GM18520 (cell line): ENCODE results near the gene KSR2.
A peak's percentile ranks its signal among the peaks of the same experiment; 100 is the strongest.

Experiments used
- ATAC-seq: cut with Tn5 transposase; IDR thresholded peaks from one replicate; pipeline ENCODE4 v1.9.1; 2021; ENCODE audit not compliant: unreplicated experiment

Gene KSR2

GRCh38 chr12:117587631-117588287, 381.0 kb downstream of the KSR2 start:
- ATAC-seq: no peak

DNA sequence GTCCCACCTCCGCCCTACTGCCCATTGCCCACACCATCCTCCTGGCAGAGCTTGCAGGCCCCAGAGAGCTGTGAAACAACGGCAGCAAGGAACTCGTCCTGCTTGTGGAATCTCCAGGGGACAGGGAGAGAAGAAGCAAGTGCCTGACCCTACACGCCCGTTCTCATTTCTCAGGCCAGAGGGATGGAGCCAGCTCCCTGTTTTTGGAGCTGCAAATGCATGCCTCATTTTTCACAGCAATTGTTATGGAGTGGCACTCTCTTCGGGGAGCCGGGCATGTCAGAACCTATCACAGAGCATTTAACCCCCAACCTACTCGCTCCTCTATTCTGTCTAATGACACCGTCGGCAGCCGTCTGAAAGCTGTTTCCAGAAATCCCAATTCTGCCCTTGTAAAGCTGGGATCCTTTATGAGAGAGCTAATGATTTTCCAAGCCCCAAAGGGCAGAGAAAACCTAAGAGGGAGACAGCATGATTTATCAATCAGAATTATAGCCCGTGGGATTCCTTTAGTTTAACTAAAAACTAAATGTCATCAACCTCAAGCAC, 385.0 kb downstream of the KSR2 start:
- no peak for ATAC-seq

- no peak for ATAC-seq
Measured at GRCh38 chr12:117583092-117583491, 385.7 kb downstream of the KSR2 start.

GRCh38 chr12:117582135-117582784, 386.5 kb downstream of the KSR2 start:
- ATAC-seq: no peak

GRCh38 chr12:117580718-117581062, 388.1 kb downstream of the KSR2 start:
- no peak for ATAC-seq

- ATAC-seq: no peak
Measured at GRCh38 chr12:117580015-117580717, 388.6 kb downstream of the KSR2 start.

DNA sequence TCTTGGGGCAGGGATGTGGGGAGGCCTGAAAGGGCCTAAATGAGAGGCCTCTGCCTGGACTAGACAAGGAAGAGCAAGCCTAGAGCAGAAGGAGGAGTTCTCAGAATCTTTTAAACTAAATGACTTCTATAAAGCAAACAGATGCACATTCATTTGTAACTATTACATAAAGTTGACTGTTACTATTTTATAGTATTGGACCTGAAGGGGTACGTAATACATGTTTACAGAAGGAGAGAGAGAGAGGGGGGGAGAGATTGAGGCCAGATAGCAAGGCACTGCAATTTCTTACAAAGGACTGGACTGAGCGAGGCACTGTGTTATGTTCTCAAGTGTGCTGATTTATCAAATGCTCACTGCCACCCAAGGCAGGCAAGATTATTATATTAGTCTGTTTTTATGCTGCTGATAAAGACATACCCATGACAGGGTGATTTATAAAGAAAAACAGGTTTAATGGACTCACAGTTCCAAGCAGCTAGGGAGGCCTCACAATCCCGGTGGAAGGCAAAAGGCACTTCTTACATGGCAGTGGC, 391.6 kb downstream of the KSR2 start:
- no peak for ATAC-seq

- no peak for ATAC-seq
Measured at GRCh38 chr12:117576053-117576452, 392.7 kb downstream of the KSR2 start.

GRCh38 chr12:117574655-117575054, 394.1 kb downstream of the KSR2 start:
- ATAC-seq: no peak

DNA sequence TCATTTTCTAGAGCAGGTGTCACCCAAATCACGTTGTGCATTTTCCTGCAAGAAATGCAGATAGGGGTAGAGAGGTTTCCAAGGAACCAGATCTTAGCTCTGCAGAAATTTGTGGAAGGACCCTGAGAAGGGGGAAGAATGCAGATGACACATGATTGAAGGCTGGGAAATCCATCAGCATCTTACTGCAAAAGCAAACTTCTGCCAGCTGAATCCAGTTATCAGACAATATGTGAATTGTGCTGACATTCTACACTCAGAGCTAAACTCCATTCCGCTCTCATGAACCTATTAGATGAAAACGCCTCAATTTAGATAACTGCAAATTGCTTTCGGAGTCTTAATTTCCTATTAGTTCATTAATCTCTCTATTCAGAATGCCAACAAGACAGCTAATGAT, 396.0 kb downstream of the KSR2 start:
- no peak for ATAC-seq

- no peak for ATAC-seq
Measured at GRCh38 chr12:117571321-117571720, 397.5 kb downstream of the KSR2 start.

DNA sequence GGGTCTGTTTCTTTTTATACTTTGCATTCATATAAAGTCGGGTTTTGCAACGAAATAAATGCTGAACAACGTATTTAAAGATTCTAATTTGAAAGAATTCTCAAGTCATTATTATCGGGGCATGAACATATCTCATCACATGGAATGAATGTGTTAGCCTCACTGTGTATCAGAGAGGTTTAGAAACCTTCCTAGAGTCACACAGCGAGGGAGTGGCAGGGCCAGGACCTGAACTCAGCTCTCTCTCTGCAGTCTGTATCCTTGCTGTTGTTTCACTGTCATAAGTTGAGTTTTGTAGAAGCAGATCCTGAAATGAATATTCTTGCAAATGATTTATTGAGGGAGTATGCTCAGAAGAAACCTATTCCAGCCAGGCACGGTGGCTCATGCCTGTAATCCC, 398.2 kb downstream of the KSR2 start:
- no peak for ATAC-seq

GRCh38 chr12:117567644-117568216, 401.1 kb downstream of the KSR2 start:
- ATAC-seq: peak; percentile 67

- ATAC-seq: no peak
Measured at GRCh38 chr12:117564881-117565280, 403.9 kb downstream of the KSR2 start.

DNA sequence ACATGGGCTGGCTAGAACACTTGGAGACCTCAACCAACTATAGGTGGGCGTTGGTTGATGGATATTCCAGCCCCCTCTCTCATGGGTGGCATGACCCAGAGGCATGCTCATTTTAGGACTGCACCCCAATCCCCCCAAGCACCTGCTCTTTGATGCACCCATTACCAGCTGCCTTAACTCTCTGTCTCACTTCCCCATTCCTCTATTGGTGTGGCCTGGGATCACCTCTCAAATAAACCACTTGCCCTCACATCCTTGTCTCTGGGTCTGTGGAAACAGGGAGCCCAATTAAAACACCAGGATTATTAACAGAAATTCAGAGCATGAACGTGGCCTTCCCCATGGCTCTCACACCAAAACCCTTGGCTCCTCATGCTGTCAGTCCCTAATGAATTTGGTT, 405.1 kb downstream of the KSR2 start:
- no peak for ATAC-seq

- ATAC-seq: no peak
Measured at GRCh38 chr12:117563007-117563406, 405.8 kb downstream of the KSR2 start.

- ATAC-seq: no peak
Measured at GRCh38 chr12:117561990-117562389, 406.8 kb downstream of the KSR2 start.

DNA sequence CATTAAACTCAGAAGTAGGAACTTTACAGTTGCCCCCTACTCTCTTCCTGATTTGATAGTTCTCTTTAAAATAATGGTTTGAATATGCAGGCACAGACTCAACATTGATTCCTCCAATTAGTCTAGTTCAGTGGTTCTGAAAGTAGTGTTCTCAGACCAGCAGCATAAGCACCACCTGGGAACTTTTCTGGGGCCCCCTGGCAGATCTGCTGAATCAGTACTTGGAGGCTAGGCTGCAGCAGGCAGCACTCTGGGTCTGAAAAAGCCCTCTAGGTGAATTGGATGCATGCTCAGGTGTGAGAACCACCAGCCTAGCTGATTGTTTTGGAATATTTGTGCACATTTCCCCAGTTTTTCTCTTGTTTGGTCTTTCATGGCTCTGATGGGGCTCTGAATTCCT, 408.8 kb downstream of the KSR2 start:
- ATAC-seq: no peak

GRCh38 chr12:117555889-117556288, 412.9 kb downstream of the KSR2 start:
- ATAC-seq: no peak

DNA sequence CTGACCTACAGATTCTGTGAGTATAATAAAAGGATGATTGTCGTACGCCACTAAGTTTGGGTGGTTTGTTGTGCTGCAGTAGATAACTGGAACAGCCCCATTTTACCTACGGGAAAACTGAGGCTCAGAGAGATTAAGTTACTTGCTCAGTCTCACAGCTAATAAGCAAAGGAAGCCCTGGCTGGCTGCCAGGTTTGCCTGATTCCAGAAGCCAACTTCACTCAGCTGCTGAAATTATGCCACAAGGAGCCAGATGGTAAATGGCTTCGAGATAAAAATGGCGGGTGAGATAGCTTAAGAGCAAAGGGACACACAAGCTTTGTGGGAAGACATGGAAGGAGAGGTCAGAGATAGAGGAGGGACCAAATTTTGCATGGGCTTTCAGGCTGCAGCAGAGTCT, 415.8 kb downstream of the KSR2 start:
- ATAC-seq: no peak

DNA sequence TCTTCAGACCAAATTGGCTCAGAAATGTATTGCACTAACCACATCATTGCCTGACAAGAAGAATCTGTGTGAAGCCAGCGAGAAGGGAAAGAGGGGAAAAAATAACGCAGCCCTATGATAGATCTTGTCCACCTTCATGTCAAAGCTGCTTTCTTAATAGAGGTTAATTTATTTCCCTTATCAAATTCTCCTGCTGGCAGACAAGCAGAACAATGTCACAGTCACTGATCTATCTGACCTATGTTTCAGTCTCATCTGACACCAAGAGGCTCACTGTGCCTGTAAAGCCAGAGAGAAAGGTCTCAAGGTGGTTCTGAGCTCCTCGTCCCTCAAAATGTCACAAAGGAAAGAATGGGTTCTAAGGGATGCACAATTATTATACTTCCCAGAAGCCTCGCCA, 417.1 kb downstream of the KSR2 start:
- ATAC-seq: no peak

DNA sequence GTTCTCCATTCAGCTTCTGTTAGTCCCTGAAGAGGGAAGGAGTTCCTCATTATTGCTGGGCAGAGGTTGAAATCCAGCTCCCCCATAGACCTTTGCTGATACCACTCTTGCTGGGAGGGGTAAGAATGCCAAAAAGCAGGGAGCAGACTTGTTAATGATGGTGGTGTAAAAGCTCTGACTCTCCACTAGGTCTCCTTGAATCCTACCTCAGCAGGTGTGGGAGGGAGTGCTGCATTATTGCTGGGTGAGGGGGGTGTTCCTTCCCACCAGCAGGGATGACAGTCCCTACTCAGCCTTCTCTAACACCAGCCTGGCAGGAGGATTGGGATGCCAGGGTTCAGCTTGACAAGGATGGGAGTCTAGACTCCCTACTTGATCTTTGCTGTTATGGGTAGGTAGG, 421.6 kb downstream of the KSR2 start:
- ATAC-seq: no peak
